Neural cell (in vitro differentiated cells): ENCODE data around the gene TNFSF12. TPM values are rescaled to one million over a fixed set of nuclear protein-coding genes. Genes with fewer than 3 reads are reported as not detected.

Experiments used
- H2AFZ ChIP-seq: fragments of 200-600, 300-800 bp; sonication (generic), shearing (Covaris generic); 2 replicates; pipeline ENCODE4 v1.6.0; 2014; ENCODE audit warnings: low read depth, mild to moderate bottlenecking, antibody characterized with exemption, low read length, moderate library complexity
- H3F3A ChIP-seq: fragments of 200-600 bp; shearing (Covaris generic); 2 replicates; pipeline ENCODE4 v1.6.1; 2016; ENCODE audit warnings: mild to moderate bottlenecking, moderate library complexity, mixed read lengths, antibody characterized with exemption, low read length; ENCODE audit not compliant: insufficient read depth, poor library complexity, severe bottlenecking
- H3K27ac ChIP-seq: fragments of 200-600, 300-800 bp; sonication (generic), shearing (Covaris generic); 2 replicates; pipeline ENCODE4 v1.5.1; 2014; ENCODE audit warnings: mild to moderate bottlenecking, low read length, moderate library complexity
- H3K27me3 ChIP-seq: fragments of 300-800, 200-600 bp; sonication (generic), shearing (Covaris generic); 2 replicates; pipeline ENCODE4 v1.6.0; 2014; ENCODE audit warnings: mild to moderate bottlenecking, low read depth, low read length, moderate library complexity; ENCODE audit not compliant: insufficient read depth
- H3K36me3 ChIP-seq: fragments of 300-800, 200-600 bp; sonication (generic), shearing (Covaris generic); 2 replicates; pipeline ENCODE4 v1.5.1; 2014; ENCODE audit warnings: mild to moderate bottlenecking, antibody characterized with exemption, low read length, moderate library complexity; ENCODE audit not compliant: insufficient read depth
- H3K4me2 ChIP-seq: fragments of 300-800, 200-600 bp; sonication (generic), shearing (Covaris generic); 2 replicates; pipeline ENCODE4 v1.6.0; 2014; ENCODE audit warnings: mild to moderate bottlenecking, low read length
- H3K4me3 ChIP-seq: fragments of 300-800, 200-600 bp; sonication (generic), shearing (Covaris generic); 2 replicates; pipeline ENCODE4 v1.5.1; 2014; ENCODE audit warnings: mild to moderate bottlenecking, low read length, moderate library complexity
- H3K79me2 ChIP-seq: fragments of 200-600 bp; shearing (Covaris generic); replicated peaks from 2 replicates; pipeline ENCODE4 v1.6.0; 2014; ENCODE audit warnings: mild to moderate bottlenecking, low read length, moderate library complexity; ENCODE audit not compliant: insufficient read depth
- H3K9ac ChIP-seq: fragments of 300-800, 200-600 bp; sonication (generic), shearing (Covaris generic); 2 replicates; pipeline ENCODE4 v1.6.1; 2016; ENCODE audit warnings: mild to moderate bottlenecking, low read length, mixed read lengths
- H3K9me2 ChIP-seq: fragments of 200-600 bp; shearing (Covaris generic); 2 replicates; pipeline ENCODE4 v1.6.1; 2016; ENCODE audit warnings: mild to moderate bottlenecking, low read length, mixed read lengths; ENCODE audit not compliant: insufficient read depth
- H3K9me3 ChIP-seq: fragments of 200-600, 300-800 bp; sonication (generic), shearing (Covaris generic); 2 replicates; pipeline ENCODE4 v1.6.1; 2016; ENCODE audit warnings: mild to moderate bottlenecking, mixed run types, low read length, moderate library complexity, mixed read lengths
- H4K20me1 ChIP-seq: fragments of 200-600 bp; shearing (Covaris generic); 2 replicates; pipeline ENCODE4 v1.6.1; 2016; ENCODE audit warnings: mild to moderate bottlenecking, mixed run types; ENCODE audit not compliant: insufficient read depth
- EP300 ChIP-seq: fragments of 450-650 bp; conservative IDR thresholded peaks from 2 replicates; pipeline ENCODE4 v1.6.1; 2014; ENCODE audit warnings: antibody characterized with exemption, mild to moderate bottlenecking, moderate library complexity; ENCODE audit not compliant: poor library complexity, severe bottlenecking
- EZH2 ChIP-seq: fragments of 200-600, 300-800 bp; shearing (Covaris generic), sonication (generic); IDR thresholded peaks from 2 replicates; pipeline ENCODE4 v1.6.1; 2014; ENCODE audit warnings: antibody characterized with exemption, low read length, borderline replicate concordance, mild to moderate bottlenecking; ENCODE audit not compliant: insufficient read depth, poor library complexity, severe bottlenecking
- MXI1 ChIP-seq: fragments of 450-650 bp; conservative IDR thresholded peaks from 2 replicates; pipeline ENCODE4 v1.6.1; 2014; ENCODE audit warnings: antibody characterized with exemption, mild to moderate bottlenecking; ENCODE audit not compliant: poor library complexity, severe bottlenecking
- POLR2AphosphoS5 ChIP-seq: IDR thresholded peaks from 2 replicates; pipeline ENCODE4 v1.6.1; 2012
- RAD21 ChIP-seq: fragments of 450-650 bp; conservative IDR thresholded peaks from 2 replicates; pipeline ENCODE4 v1.6.1; 2014; ENCODE audit warnings: antibody characterized with exemption, mild to moderate bottlenecking, moderate library complexity
- REST ChIP-seq: IDR thresholded peaks from 2 replicates; pipeline ENCODE4 v1.6.1; 2012; ENCODE audit warnings: borderline replicate concordance
- SMC3 ChIP-seq: fragments of 450-650 bp; conservative IDR thresholded peaks from 2 replicates; pipeline ENCODE4 v1.6.1; 2014; ENCODE audit warnings: antibody characterized with exemption, mild to moderate bottlenecking, moderate library complexity; ENCODE audit not compliant: poor library complexity
- TAF1 ChIP-seq: IDR thresholded peaks from 2 replicates; pipeline ENCODE4 v1.6.1; 2012; ENCODE audit warnings: low read depth
- polyA plus RNA-seq: library from polyadenylated mRNA; depleted of rRNA; stranded (reverse); fragments of >200 nt; gene quantifications from 2 replicates; pipeline ENCODE4 v1.2.3, GENCODE V29; 2014
- TF ChIP-seq, protein P1 (sequence below): fragments of 450-650 bp; IDR thresholded peaks from 2 replicates; pipeline ENCODE4 v1.5.1; 2014; ENCODE audit warnings: antibody characterized with exemption, mild to moderate bottlenecking, moderate library complexity; ENCODE audit not compliant: poor library complexity, severe bottlenecking

The TNFSF12 gene
- polyA plus RNA-seq, 1 donor from 2014 or later: not detected

- H3K36me3 ChIP-seq: no peaks in the 10 kb centered on the region
- H3K27me3 ChIP-seq: no peaks in the 10 kb centered on the region
- H3K9me3 ChIP-seq: no peaks in the 10 kb centered on the region
- no peaks in the 10 kb centered on the region for H4K20me1 ChIP-seq
- no peak overlapping the region for H2AFZ ChIP-seq
- no peak overlapping the region for H3K4me3 ChIP-seq
- no peak overlapping the region for H3K27ac ChIP-seq
- no peaks in the 10 kb centered on the region for H3F3A ChIP-seq
- TF ChIP-seq, protein P1, sequence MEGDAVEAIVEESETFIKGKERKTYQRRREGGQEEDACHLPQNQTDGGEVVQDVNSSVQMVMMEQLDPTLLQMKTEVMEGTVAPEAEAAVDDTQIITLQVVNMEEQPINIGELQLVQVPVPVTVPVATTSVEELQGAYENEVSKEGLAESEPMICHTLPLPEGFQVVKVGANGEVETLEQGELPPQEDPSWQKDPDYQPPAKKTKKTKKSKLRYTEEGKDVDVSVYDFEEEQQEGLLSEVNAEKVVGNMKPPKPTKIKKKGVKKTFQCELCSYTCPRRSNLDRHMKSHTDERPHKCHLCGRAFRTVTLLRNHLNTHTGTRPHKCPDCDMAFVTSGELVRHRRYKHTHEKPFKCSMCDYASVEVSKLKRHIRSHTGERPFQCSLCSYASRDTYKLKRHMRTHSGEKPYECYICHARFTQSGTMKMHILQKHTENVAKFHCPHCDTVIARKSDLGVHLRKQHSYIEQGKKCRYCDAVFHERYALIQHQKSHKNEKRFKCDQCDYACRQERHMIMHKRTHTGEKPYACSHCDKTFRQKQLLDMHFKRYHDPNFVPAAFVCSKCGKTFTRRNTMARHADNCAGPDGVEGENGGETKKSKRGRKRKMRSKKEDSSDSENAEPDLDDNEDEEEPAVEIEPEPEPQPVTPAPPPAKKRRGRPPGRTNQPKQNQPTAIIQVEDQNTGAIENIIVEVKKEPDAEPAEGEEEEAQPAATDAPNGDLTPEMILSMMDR: no peak
- TF ChIP-seq REST (no peak), MXI1 (no peak), RAD21 (no peak), EZH2 (no peak), TAF1 (no peak), POLR2AphosphoS5 (no peak)
- H3K79me2 ChIP-seq: no peaks in the 10 kb centered on the region
- no peak overlapping the region for H3K9ac ChIP-seq
- no peak overlapping the region for H3K4me2 ChIP-seq
- H3K9me2 ChIP-seq: no peaks in the 10 kb centered on the region
Observed at GRCh38 chr17:7515911-7516610, 32.8 kb upstream of the TNFSF12 start.

GRCh38 chr17:7523033-7523432, 25.8 kb upstream of the TNFSF12 start:
- Histone ChIP-seq H4K20me1 (no peaks in the 10 kb centered on the region), H3K9ac (no peak overlapping the region), H3F3A (no peaks in the 10 kb centered on the region), H3K27ac (no peak overlapping the region), H3K79me2 (no peaks in the 10 kb centered on the region), H3K36me3 (no peaks in the 10 kb centered on the region), H3K9me3 (no peaks in the 10 kb centered on the region), H3K9me2 (no peaks in the 10 kb centered on the region), H2AFZ (no peak overlapping the region), H3K27me3 (no peaks in the 10 kb centered on the region), H3K4me2 (no peak overlapping the region), H3K4me3 (no peak overlapping the region)
- TF ChIP-seq MXI1 (no peak), EZH2 (no peak), RAD21 (no peak), REST (no peak), TAF1 (no peak), POLR2AphosphoS5 (no peak), SMC3 (no peak), EP300 (no peak)
- TF ChIP-seq, protein P1: no peak
